ENCODE measurements around the gene CEMIP. TPM values are rescaled to one million over a fixed set of nuclear protein-coding genes. Genes with fewer than 3 reads are reported as not detected.

Gene CEMIP
- total and polyA plus RNA-seq, 2 experiments from 2014 or later = 2.3 to 4.4 TPM

- TF ChIP-seq CTCF (IDR thresholded peaks at IDR 0.05; ENCODE audit: poor library complexity) = no peak
- no peak for TF ChIP-seq EZH2phosphoT487 (IDR thresholded peaks at IDR 0.05; ENCODE audit: low read depth, severe bottlenecking, unreplicated experiment)
- TF ChIP-seq EZH2 (IDR thresholded peaks at IDR 0.05; ENCODE audit: borderline replicate concordance) = no peak
- no peaks in the 10 kb centered on the region for H4K20me1 ChIP-seq (ENCODE audit: insufficient read depth, poor library complexity, severe bottlenecking)
- no peak overlapping the region for H3K4me2 ChIP-seq
- H3K79me2 ChIP-seq = no peaks in the 10 kb centered on the region
- no peak overlapping the region for H2AFZ ChIP-seq
- no peaks in the 10 kb centered on the region for H3K9me2 ChIP-seq (replicated peaks; ENCODE audit: insufficient read depth)
- no peak overlapping the region for H3K27ac ChIP-seq
- no peaks in the 10 kb centered on the region for H3K4me1 ChIP-seq (ENCODE audit: insufficient read depth)
- no peaks in the 10 kb centered on the region for H3K36me3 ChIP-seq (replicated peaks; ENCODE audit: insufficient read depth, low read depth)
- no peak for DNase-seq (ENCODE audit: low spot score)
- 89% methylated on average over 3 of the region's 3 CpGs for WGBS (ENCODE audit: low lambda C conversion rate, missing lambda C conversion rate)
- no peak overlapping the region for H3K4me3 ChIP-seq
- no peaks in the 10 kb centered on the region for H3K27me3 ChIP-seq
- no peaks in the 10 kb centered on the region for H3K9me3 ChIP-seq (ENCODE audit: low read depth)
Measured at GRCh38 chr15:80766275-80766674, 12.9 kb upstream of the CEMIP start.

GRCh38 chr15:80768158-80768557 is 11.0 kb upstream of the CEMIP start:
- TF ChIP-seq EZH2phosphoT487 (IDR thresholded peaks at IDR 0.05; ENCODE audit: low read depth, severe bottlenecking, unreplicated experiment) (no peak), EZH2 (IDR thresholded peaks at IDR 0.05; ENCODE audit: borderline replicate concordance) (no peak), CTCF (IDR thresholded peaks at IDR 0.05; ENCODE audit: poor library complexity) (no peak)
- Histone ChIP-seq H4K20me1 (ENCODE audit: insufficient read depth, poor library complexity, severe bottlenecking) (no peaks in the 10 kb centered on the region), H3K79me2 (no peaks in the 10 kb centered on the region), H3K9me2 (replicated peaks; ENCODE audit: insufficient read depth) (no peaks in the 10 kb centered on the region), H3K4me2 (no peak overlapping the region), H2AFZ (no peak overlapping the region), H3K9me3 (ENCODE audit: low read depth) (no peaks in the 10 kb centered on the region), H3K4me3 (no peak overlapping the region), H3K4me1 (ENCODE audit: insufficient read depth) (no peaks in the 10 kb centered on the region), H3K27me3 (no peaks in the 10 kb centered on the region), H3K36me3 (replicated peaks; ENCODE audit: insufficient read depth, low read depth) (no peaks in the 10 kb centered on the region), H3K27ac (no peak overlapping the region)
- 84% methylated on average over 1 of the region's 1 CpG for WGBS (ENCODE audit: low lambda C conversion rate, missing lambda C conversion rate)
- no peak for DNase-seq (ENCODE audit: low spot score)

DNA sequence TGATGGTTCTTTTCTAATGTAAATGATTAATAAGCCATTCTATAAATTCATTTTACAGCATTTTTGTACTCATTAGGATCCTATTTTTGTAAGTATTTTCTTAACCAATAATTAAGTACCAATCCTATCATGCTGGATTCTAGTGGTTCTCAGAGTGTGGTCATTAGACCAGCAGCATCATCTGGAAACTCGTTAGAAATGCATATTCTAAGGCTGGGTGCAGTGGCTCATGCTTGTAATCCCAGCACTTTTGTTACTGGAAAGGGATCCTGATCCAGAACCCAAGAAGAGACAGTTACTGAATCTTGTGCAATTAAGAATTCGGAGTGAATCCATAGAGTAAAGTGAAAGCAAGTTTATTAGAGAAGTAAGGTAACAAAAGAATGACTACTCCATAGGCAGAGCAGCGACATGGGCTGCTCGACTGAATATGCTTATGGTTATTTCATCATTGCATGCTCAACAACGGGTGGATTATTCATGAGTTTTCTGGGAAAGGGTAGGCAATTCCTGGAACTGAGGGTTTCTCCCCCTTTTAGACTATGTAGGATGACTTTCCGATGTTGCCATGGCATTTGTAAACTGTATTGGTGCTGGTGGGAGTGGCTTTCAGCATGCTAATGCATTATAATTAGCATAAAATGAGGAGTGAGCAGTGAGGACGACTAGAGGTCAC is 9.9 kb upstream of the CEMIP start:
- Histone ChIP-seq H3K4me2 (no peak overlapping the region), H3K9me2 (replicated peaks; ENCODE audit: insufficient read depth) (no peaks in the 10 kb centered on the region), H3K4me1 (ENCODE audit: insufficient read depth) (no peaks in the 10 kb centered on the region), H3K36me3 (replicated peaks; ENCODE audit: insufficient read depth, low read depth) (no peaks in the 10 kb centered on the region), H3K27me3 (no peaks in the 10 kb centered on the region), H4K20me1 (ENCODE audit: insufficient read depth, poor library complexity, severe bottlenecking) (no peaks in the 10 kb centered on the region), H3K9me3 (ENCODE audit: low read depth) (no peaks in the 10 kb centered on the region), H3K27ac (no peak overlapping the region), H3K79me2 (no peaks in the 10 kb centered on the region), H2AFZ (no peak overlapping the region), H3K4me3 (no peak overlapping the region)
- WGBS (ENCODE audit: low lambda C conversion rate, missing lambda C conversion rate) = 87% methylated on average over 7 of the region's 7 CpGs
- no peak for DNase-seq (ENCODE audit: low spot score)
- TF ChIP-seq CTCF (IDR thresholded peaks at IDR 0.05; ENCODE audit: poor library complexity) = no peak
- no peak for TF ChIP-seq EZH2 (IDR thresholded peaks at IDR 0.05; ENCODE audit: borderline replicate concordance)
- no peak for TF ChIP-seq EZH2phosphoT487 (IDR thresholded peaks at IDR 0.05; ENCODE audit: low read depth, severe bottlenecking, unreplicated experiment)
